ENCODE data around the gene EHD3.

GRCh38 chr2:31207790-31208189, 26.2 kb upstream of the EHD3 start:
- TF ChIP-seq CTCF (IDR thresholded peaks at IDR 0.05; ENCODE audit: low read depth, low read length, missing input control) (no peak), TAF1 (conservative IDR thresholded peaks at IDR 0.05) (no peak), MAX (IDR thresholded peaks at IDR 0.05) (no peak), REST (IDR thresholded peaks at IDR 0.05) (no peak), RAD21 (IDR thresholded peaks at IDR 0.05) (no peak), ATF3 (IDR thresholded peaks at IDR 0.05) (no peak), JUND (IDR thresholded peaks at IDR 0.05) (no peak), YY1 (IDR thresholded peaks at IDR 0.05) (no peak), GABPA (IDR thresholded peaks at IDR 0.05 in 1 of 2, conservative IDR thresholded peaks at IDR 0.05 in 1 of 2) (no peak), RXRA (IDR thresholded peaks at IDR 0.05) (no peak), FOXA1 (IDR thresholded peaks at IDR 0.05) (no peak), EGR1 (IDR thresholded peaks at IDR 0.05; ENCODE audit: low read depth in 2 of 2) (no peak)
